ENCODE measurements around the gene RER1.

- TF ChIP-seq CTCF (conservative IDR thresholded peaks at IDR 0.05 in 1 of 2, IDR thresholded peaks at IDR 0.05 in 1 of 2; ENCODE audit: extremely low read depth in 1 of 2, insufficient read depth in 1 of 2, low read depth in 1 of 2, low read length in 2 of 2) (no peak), EZH2 (IDR thresholded peaks at IDR 0.05; ENCODE audit: borderline replicate concordance, low read length) (no peak)
These were observed 6.6 kb upstream of the RER1 start for GRCh38 chr1:2384941-2385481.
